ENCODE measurements around the gene ZNF202. TPM values are rescaled to one million over a fixed set of nuclear protein-coding genes. Genes with fewer than 3 reads are reported as not detected.

Gene ZNF202
- total RNA-seq, 1 experiment from 2014 or later: 22.1 TPM

GRCh38 chr11:123684601-123685000 is 56.9 kb downstream of the ZNF202 start:
- Mint-ChIP-seq H3K4me3 (ENCODE audit: unreplicated experiment) (no peak overlapping the region), H3K4me1 (ENCODE audit: insufficient read depth, unreplicated experiment) (peaks cover 10% of the 10 kb centered on the region), H3K27me3 (ENCODE audit: insufficient read depth, unreplicated experiment) (no peaks in the 10 kb centered on the region), H3K27ac (ENCODE audit: low read depth, unreplicated experiment) (no peak overlapping the region), H3K9me3 (ENCODE audit: unreplicated experiment) (no peaks in the 10 kb centered on the region), H3K36me3 (ENCODE audit: insufficient read depth, unreplicated experiment) (no peaks in the 10 kb centered on the region)
- BruUV-seq (replicated peaks): no TSS peak
- intact Hi-C loops (cut with micrococcal nuclease): no loop called here
- no peak for TF ChIP-seq CTCF (IDR thresholded peaks at IDR 0.05; ENCODE audit: unreplicated experiment)
- DNase-seq (ENCODE audit: unreplicated experiment): no peak
- CTCF ChIA-PET: interaction anchor here (0.5 to 1.4 kb wide), 4 partner anchors 15 to 27 kb away, joined by 3 to 6 read pairs (median 3); no protein-coding TSS in a partner anchor
- POLR2A ChIA-PET: interaction anchor here (1.0 kb wide), 1 partner anchor 30 kb away, joined by 3 read pairs; the partner anchor contains the start of gene SCN3B

GRCh38 chr11:123683428-123684170 is 57.9 kb downstream of the ZNF202 start:
- no peak for DNase-seq (ENCODE audit: unreplicated experiment)
- BruUV-seq (replicated peaks): no TSS peak
- ChIA-PET CTCF (interaction anchor here (0.7 to 1.4 kb wide), 5 partner anchors 9 to 129 kb away, joined by 3 to 6 read pairs (median 3); no protein-coding TSS in a partner anchor), POLR2A (no interaction called here)
- intact Hi-C loops (cut with micrococcal nuclease): no loop called here
- no peak overlapping the region for H3K4me3 Mint-ChIP-seq (ENCODE audit: unreplicated experiment)
- TF ChIP-seq CTCF (IDR thresholded peaks at IDR 0.05; ENCODE audit: unreplicated experiment): no peak
- no peaks in the 10 kb centered on the region for H3K27me3 Mint-ChIP-seq (ENCODE audit: insufficient read depth, unreplicated experiment)
- H3K27ac Mint-ChIP-seq (ENCODE audit: low read depth, unreplicated experiment): no peak overlapping the region
- H3K36me3 Mint-ChIP-seq (ENCODE audit: insufficient read depth, unreplicated experiment): no peaks in the 10 kb centered on the region
- H3K4me1 Mint-ChIP-seq (ENCODE audit: insufficient read depth, unreplicated experiment): peaks cover 10% of the 10 kb centered on the region
- H3K9me3 Mint-ChIP-seq (ENCODE audit: unreplicated experiment): no peaks in the 10 kb centered on the region

- DNase-seq (ENCODE audit: unreplicated experiment): no peak
- intact Hi-C loops (cut with micrococcal nuclease): no loop called here
- Mint-ChIP-seq H3K27ac (ENCODE audit: low read depth, unreplicated experiment) (no peak overlapping the region), H3K4me3 (ENCODE audit: unreplicated experiment) (no peak overlapping the region), H3K4me1 (ENCODE audit: insufficient read depth, unreplicated experiment) (peaks cover 17% of the 10 kb centered on the region), H3K27me3 (ENCODE audit: insufficient read depth, unreplicated experiment) (no peaks in the 10 kb centered on the region), H3K9me3 (ENCODE audit: unreplicated experiment) (no peaks in the 10 kb centered on the region), H3K36me3 (ENCODE audit: insufficient read depth, unreplicated experiment) (no peaks in the 10 kb centered on the region)
- POLR2A ChIA-PET: no interaction called here
- BruUV-seq (replicated peaks): no TSS peak
- no peak for TF ChIP-seq CTCF (IDR thresholded peaks at IDR 0.05; ENCODE audit: unreplicated experiment)
- CTCF ChIA-PET: interaction anchor here (0.6 to 1.3 kb wide), 4 partner anchors 10 to 925 kb away, joined by 3 to 5 read pairs (median 3); no protein-coding TSS in a partner anchor
Observed at GRCh38 chr11:123682696-123683410, 58.6 kb downstream of the ZNF202 start.

GRCh38 chr11:123681030-123681429 is 60.4 kb downstream of the ZNF202 start:
- H3K9me3 Mint-ChIP-seq (ENCODE audit: unreplicated experiment): no peaks in the 10 kb centered on the region
- ChIA-PET POLR2A (no interaction called here), CTCF (interaction anchor here (0.6 to 1.8 kb wide), 9 partner anchors 10 to 422 kb away, joined by 3 to 7 read pairs (median 4); no protein-coding TSS in a partner anchor)
- no peak for DNase-seq (ENCODE audit: unreplicated experiment)
- no peaks in the 10 kb centered on the region for H3K36me3 Mint-ChIP-seq (ENCODE audit: insufficient read depth, unreplicated experiment)
- no peak for TF ChIP-seq CTCF (IDR thresholded peaks at IDR 0.05; ENCODE audit: unreplicated experiment)
- peaks cover 21% of the 10 kb centered on the region for H3K4me1 Mint-ChIP-seq (ENCODE audit: insufficient read depth, unreplicated experiment)
- no peaks in the 10 kb centered on the region for H3K27me3 Mint-ChIP-seq (ENCODE audit: insufficient read depth, unreplicated experiment)
- H3K4me3 Mint-ChIP-seq (ENCODE audit: unreplicated experiment): no peak overlapping the region
- BruUV-seq (replicated peaks): no TSS peak
- no peak overlapping the region for H3K27ac Mint-ChIP-seq (ENCODE audit: low read depth, unreplicated experiment)
- intact Hi-C loops (cut with micrococcal nuclease): no loop called here
